Measurements from ENCODE around the gene PLK1.

DNA sequence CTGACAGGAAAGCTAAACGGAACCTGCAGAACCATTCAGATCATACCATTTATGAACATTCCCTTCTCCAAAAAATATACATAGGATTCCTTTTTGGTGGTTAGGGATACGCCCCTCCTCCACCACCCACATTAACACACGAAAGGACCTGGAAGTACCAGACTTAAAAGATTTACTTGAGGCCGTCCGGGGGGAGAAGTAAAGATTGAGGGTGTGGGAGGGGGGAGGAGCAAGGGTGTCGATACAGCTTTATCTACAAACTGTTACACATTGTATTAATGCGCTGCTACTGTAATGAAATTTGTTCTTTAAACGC, 38.1 kb upstream of the PLK1 start:
- TF ChIP-seq, protein P1, sequence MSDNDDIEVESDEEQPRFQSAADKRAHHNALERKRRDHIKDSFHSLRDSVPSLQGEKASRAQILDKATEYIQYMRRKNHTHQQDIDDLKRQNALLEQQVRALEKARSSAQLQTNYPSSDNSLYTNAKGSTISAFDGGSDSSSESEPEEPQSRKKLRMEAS (IDR thresholded peaks at IDR 0.05): no peak
- TF ChIP-seq CREB1 (IDR thresholded peaks at IDR 0.05; ENCODE audit: low read depth) (no peak), YY1 (IDR thresholded peaks at IDR 0.05; ENCODE audit: low read depth) (no peak), FOXM1 (IDR thresholded peaks at IDR 0.05; ENCODE audit: borderline replicate concordance, low read depth) (no peak), NFIC (IDR thresholded peaks at IDR 0.05) (no peak), RAD21 (IDR thresholded peaks at IDR 0.05; ENCODE audit: low read depth) (no peak), EP300 (IDR thresholded peaks at IDR 0.05; ENCODE audit: borderline replicate concordance) (no peak)
